Measurements from ENCODE around the gene FAU.

FAU gene

GRCh38 chr11:65135633-65136145, 13.8 kb upstream of the FAU start:
- DNase-seq, result no peak

- peak; percentile 99 for DNase-seq
These were observed 13.2 kb upstream of the FAU start for GRCh38 chr11:65134952-65135632.

- peak; percentile 95 for DNase-seq
These were observed 12.5 kb upstream of the FAU start, which contains the start of gene SYVN1 for GRCh38 chr11:65134240-65134951. Gene SYVN1, minus strand, starts transcription at chr11:65134519. Its CDS starts 918 bp downstream, at chr11:65133601.

- no peak for DNase-seq
These were observed 11.8 kb upstream of the FAU start for GRCh38 chr11:65133724-65134123.

GRCh38 chr11:65132988-65133700, 11.2 kb upstream of the FAU start:
- DNase-seq, result peak; percentile 29

- DNase-seq, result no peak
These were observed 10.5 kb upstream of the FAU start for GRCh38 chr11:65132238-65132987.

GRCh38 chr11:65131895-65132237, 9.9 kb upstream of the FAU start:
- no peak for DNase-seq

- no peak for DNase-seq
These were observed 9.5 kb upstream of the FAU start for GRCh38 chr11:65131417-65131776.

- DNase-seq, result no peak
These were observed 8.9 kb upstream of the FAU start for GRCh38 chr11:65130631-65131416.

GRCh38 chr11:65129649-65130441, 7.9 kb upstream of the FAU start:
- no peak for DNase-seq

GRCh38 chr11:65128182-65129145, 6.5 kb upstream of the FAU start:
- DNase-seq, result no peak

GRCh38 chr11:65127473-65128181, 5.7 kb upstream of the FAU start:
- DNase-seq, result no peak

- DNase-seq, result no peak
These were observed 4.8 kb upstream of the FAU start for GRCh38 chr11:65126624-65127274.

GRCh38 chr11:65125197-65126056, 3.5 kb upstream of the FAU start:
- no peak for DNase-seq

- no peak for DNase-seq
These were observed 2.7 kb upstream of the FAU start for GRCh38 chr11:65124480-65125196.

GRCh38 chr11:65121447-65121864, 478 bp downstream of the FAU start:
- DNase-seq, result no peak

GRCh38 chr11:65120831-65121230, 1.1 kb downstream of the FAU start:
- DNase-seq, result no peak

All from NCI-H1105 treated with DMSO at 0.1 percent for 48 hours (cell line).